GM21360 (cell line): ENCODE results near the gene GPR17.

ENCODE experiments used
- ATAC-seq: cut with Tn5 transposase; IDR thresholded peaks from one replicate; pipeline ENCODE4 v1.9.1; 2021; ENCODE audit warnings: mild to moderate bottlenecking, moderate library complexity; ENCODE audit not compliant: unreplicated experiment

The GPR17 gene

DNA sequence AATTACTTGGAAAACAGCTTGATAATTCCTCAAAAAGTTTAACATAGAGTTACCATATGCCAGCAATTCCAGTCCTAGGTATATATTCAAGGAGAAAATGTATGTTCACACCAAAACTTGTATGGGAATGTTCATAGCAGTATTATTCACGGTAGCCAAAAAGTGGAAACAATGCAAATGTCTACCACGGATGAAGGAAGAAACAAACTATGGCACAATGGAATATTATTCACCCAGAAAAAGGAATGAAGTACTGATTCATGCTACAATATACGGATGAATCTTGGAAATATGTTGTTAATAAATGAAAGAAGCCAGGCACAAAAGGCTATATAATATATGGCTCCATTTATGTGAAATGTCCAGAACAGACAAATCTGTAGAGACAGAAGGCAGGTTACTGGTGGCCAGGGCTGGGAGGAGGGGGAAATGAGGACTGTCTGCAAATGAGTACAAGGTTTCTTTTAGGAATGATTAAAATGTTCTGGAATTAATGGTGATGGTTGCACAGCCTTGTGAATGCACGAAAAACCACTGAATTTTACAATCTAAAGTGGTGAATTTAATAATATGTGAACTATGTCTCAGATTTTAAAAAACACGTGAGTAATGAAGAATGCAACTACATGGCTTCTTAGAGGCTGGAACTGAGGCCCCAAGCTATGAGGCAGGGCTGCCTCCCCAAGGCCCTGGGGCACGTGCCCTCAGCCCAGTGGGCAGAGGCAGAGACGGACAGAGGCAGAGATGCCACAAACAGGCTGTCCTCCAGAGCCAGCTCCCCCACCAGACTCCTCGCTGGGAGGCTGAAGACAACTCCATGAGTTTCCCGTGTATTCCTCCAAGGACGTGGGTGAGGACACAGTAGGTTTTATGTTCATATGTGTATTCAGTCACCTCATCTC is 24.4 kb downstream of the GPR17 start:
- ATAC-seq, result no peak

DNA sequence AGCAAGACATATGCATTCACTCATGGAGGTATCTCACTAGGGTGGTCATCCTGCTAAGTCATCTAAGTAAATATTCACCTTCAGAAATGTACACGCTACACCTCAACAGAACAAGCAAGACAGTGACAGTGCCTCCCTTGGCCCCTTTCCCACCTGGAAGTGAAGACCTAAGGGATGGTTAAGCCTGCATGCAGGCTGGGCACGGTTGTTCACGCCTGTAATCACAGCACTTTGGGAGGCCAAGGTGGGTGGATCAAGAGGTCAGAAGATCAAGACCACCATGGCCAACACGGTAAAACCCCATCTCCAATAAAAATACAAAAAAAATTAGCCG is 25.0 kb downstream of the GPR17 start:
- no peak for ATAC-seq

DNA sequence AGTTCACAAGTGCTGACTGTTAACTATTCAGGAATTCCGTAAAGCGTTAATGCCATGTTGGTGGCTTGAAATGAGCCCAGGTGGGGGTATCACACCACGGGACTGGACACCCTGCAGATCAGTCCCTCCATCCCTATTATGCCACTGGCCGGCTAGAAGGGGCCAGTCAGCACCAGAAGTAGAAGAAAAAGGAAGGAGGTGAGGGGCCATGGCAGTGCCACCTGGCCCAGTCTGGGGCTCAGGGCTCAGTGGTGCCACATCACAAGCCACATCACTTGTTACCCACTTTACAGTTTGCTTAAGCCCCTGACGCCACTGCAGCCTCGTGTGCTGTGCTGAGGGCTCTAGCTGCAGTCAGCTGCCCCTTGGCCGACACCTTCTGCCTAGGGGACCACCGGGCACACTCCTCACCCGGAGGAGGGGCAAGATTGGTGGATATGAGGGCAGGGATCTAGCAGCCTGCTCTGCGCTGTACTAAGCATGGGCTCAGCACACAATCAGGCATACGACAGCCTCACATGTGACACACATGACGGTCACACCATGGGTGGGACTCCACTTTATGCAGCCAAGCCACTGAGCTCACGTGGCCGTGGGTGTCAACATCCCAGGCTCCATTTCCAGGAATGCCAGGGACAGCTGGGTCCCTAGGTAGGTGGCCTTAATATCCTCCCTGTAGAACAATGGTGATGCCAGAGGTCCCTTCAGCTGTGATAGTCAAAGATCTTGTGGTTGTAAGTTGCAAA is 25.8 kb downstream of the GPR17 start:
- no peak for ATAC-seq

DNA sequence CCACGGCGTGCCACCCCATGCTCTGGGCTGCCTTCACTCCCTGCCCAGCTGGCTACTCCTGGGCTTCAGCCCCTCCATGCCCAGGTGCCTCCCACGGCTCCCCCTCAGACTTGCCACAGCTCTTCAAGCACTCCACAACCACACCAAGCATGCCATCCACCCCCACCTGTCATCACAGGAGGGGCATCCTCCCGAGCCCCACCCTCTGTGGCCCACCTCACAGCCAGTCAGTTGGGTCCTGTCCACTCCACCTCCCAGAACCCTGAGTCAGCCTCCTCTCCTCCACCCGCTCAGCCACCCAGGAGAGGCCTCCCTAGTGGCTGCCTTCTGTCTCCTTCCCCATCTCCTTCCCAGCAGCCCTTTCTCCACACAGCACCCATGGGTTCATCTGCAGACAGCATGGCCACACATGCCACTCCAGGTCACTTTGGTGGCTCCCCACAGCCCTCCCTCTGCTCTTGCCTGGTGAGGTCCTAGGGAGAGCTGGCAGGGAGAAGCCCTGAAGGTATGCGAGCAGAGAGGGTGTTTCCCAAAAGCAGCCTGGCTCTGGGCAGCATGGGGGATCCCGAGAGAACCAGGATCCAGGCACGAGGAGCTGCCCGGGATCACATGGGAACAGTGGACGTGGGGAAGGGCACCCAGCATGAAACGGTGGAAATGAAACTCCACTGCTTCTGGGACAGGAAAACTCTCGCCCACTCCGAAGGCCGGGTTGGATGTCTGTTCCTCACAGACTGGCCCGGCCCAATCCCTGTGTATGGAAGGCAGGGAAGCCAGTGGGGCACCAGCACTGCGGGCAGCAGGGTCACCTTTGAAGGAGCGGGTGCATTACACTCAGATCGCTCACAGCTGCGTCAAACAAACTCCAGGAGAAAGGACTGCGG is 26.6 kb downstream of the GPR17 start:
- ATAC-seq, result no peak

DNA sequence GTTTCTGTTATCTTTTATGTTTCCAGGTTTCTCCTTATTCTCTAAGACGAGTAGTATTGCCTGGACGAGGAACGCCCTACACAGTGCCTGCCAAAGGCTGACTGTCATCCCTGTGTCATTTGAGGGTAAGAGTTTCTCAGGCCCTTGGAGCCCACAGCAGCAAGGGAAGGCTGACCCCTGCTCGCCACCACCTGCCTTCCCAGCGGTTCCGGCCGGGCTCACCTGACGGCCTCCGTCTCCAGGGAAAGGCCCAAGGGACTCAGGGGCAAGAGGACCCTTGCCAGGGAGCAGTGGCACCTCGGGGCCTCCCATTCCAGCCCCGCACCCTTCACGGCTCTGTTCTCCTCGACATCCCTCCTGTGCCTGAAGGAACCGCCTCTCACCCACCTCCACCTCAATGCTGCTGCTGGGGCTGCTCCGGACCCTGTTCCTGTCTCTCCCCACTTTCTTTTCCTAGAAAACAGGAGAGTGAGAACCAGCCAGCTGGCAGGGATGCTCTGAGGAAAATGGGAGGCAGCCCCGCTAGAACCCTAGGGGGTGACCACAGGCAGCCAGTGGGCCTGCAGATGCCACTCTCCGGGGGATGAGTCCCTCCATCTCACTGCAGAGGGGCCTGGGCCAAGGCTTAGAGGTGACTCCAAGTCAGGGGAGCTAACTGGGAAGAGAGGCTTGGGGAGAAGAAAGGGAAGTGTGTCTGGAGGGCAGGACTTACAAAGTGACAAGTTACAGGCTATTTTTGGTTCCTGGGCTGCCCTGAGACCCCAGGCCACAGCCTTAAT is 27.5 kb downstream of the GPR17 start:
- ATAC-seq, result no peak

DNA sequence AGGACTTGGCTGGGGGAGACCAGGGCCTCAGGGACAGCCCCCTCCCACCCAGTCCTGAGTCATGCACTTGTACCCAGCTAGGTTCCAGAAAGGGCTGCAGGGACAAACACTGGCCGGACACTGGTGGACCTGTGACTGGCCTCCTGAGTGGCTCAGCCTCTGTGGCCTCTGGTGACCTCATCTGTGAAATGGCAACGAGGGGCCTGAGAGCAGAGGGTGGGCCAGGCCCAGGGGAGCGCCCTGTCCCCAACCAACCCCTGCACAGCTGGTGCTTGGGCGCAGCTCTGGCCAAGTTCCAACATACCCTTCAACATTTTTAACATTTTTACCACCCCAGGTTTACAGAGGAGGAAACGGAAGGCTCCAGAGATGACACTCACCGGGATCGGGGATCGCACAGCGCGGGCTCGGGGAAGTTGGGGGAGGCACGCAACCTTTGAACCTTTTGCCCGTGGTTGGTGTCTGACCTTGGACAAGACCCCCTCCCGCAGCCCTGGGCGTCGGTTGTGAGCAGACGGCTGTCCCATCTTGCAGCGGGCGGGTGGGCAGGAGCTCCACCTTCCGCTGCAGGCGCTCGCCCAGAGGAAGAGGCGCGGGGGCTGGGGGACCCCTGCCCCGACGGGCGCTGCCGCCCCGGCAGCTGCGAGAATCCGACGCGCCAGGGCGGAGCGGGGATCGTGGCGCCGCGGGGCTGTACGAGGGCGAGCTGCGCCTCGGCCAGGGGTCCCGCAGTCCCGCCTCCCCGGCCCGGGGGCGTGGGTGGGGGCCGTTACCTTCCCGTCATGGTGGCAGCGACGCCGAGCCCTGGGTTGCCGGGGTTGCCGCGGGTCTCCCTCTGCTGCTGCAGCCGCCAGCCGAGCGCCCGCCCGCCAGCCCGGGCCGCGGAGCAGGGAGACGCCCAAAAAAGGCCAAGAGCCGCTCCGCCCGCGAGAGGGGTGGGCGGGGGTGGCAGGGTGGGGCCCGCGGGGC is 28.6 kb downstream of the GPR17 start:
- no peak for ATAC-seq

DNA sequence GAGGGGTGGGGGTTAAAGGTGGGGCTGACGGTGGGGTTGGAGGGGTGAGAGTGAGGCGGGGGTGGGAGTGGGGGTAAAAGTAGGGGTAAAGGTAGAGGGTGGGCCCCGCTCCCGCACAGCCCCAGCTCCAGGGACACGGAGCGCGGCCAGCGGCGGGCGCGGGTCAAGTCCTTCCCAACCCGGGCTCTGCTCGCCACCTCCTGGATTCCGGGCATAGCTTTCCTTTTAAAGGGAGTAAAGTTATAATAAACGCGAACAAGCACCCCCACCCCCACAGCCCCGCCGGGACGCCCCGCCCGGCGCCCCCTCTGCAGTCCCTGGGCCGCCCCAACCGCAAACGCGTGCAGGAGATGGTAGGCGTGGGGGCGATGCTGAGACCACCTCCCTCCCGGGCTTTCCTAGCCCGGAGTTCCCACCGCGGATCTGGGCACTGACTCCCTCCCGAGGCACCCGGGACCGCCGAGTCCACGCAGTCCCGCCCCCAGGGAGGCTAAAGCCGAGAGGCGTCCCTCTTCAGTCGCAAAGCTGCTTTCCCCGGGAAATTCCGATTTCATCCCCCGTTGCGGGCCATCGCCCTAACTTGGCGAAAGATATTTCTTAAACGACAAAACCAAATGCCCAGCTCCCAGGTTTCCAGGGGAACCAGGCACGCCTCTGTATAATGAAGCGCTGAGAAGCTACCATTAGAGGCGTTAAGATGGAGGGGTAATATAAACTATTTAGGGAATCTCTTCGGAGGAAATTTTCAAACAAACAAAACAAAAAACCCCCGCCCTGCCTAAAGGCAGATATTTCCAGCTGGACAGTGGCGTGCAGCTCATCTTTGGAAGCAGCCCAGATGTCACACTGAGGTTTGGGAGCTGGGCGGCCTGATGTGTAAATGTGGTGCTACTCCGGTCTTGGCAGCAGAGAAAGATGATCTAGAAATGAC is 29.6 kb downstream of the GPR17 start, which contains the start of gene LIMS2:
LIMS2 (minus strand) TSS at position 200 of the 931 bp plus-strand sequence. CDS start 506 bp downstream, outside the sequence.
- no peak for ATAC-seq

DNA sequence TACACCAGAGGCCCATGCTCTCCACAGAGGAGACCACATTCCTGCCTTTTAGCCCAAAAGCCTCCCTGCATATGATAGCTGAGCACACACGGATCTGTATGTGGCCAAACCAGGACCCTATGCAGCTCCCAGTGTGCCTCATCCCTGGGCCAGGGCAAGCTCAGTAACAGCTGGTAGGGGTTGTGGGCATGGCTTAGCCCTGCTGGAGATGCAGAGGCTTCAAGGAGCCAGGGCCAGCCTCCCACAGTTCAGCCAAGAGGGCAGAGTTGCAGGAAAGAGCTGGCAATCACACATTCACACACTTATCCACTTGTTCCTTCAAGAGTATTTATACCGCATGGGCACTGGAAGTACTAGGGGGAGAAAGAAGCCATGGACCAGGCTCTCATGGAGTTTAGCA is 31.0 kb downstream of the GPR17 start:
- no peak for ATAC-seq

DNA sequence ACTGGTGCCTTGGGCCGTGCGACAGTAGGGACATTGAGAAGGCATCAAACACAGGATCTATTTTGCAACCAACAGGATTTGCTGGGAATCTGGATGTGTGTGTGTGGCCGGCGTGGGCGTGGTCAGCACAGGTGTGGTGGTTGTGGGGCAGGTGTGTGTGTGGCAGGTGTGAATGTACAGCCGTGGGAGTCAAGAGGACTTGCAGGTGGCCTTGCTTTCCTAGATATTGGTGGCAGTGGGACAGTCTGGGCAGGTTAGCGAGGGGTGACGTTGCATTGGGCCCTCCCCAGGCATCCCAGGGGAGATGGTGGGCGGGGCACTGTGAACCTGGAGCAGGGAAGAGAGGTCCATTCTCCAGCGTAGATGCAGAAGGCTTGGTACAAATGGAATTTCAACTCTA is 32.6 kb downstream of the GPR17 start:
- ATAC-seq, result no peak

DNA sequence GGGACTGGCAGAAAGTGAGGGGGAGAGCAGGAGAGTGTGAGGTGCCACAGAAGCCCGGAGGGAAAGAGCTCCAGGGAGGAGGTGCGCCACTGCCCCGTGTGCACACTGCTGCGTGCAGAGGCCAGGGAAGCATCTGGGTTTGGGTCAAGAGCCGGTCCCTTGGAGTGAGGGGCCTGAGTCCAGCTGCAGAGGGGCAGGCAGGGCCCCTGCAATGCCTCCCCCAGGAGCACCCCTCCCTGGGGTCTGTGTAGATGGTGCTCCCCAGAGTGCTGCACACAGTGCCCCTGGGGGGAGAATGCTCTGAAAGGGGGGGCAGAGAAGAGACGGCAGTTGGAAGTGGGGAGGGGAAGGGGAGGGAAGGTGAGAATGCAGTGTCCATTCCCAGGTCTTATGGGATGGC is 33.0 kb downstream of the GPR17 start:
- ATAC-seq, result no peak

DNA sequence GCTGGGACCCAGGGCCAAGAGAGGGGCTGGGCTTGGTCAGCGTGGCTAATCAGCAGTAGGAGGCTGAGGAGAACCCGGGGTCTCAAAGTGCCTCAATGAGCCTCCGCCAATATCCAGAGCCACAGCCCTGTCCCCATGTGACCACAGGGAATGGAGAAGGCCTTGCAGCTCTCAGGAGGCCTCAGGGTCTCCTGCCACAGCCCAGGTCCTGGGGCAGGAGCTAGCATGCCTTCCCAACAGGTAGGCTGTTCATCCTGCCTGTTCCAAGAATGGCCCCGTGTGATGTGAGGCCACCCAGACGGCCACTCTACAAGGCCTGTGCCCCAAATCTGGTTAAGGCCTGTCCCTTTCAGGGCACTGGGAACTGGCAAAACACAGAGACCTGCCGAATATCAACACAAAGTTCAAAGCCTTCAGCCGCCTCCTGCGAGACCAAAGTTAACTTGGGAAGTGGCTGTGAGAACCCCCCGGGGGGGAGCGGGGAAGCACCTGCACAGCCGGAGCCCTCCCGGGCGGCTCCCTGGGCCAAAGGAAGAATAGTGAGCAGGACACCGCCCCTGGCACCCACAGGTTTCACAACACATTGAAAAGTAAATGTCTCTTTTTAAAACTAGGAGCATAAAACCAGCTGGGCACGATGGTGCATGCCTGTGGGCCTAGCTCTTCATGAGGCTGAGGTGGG is 33.9 kb downstream of the GPR17 start:
- ATAC-seq, result no peak

DNA sequence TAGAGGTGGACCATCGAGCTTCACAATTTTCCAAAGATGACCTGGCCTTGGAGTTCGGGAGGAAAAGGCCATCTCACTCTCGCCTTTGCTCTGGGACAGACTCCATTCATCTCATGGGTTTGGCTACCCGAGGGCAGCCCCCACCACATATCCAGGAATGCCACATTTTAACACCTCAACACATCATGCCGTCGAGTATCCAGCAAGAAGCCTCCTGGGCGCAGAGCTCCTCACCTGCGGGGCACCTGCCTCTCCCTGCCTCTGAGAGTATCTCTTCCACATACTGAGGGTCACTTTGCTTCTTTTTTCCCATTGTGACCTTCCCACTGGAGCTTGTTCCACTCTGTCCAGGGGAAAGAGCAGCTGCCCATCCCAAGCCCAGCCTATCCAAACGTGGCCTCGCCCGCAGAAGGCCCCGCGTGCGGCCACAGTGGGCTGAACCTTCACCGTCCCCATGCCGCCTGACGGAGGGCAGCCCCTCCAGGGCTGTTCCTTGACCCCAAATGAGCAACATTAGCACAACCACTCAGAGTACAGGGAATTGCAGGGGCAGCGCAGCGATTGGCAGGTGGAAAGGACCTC is 34.8 kb downstream of the GPR17 start:
- ATAC-seq, result no peak

DNA sequence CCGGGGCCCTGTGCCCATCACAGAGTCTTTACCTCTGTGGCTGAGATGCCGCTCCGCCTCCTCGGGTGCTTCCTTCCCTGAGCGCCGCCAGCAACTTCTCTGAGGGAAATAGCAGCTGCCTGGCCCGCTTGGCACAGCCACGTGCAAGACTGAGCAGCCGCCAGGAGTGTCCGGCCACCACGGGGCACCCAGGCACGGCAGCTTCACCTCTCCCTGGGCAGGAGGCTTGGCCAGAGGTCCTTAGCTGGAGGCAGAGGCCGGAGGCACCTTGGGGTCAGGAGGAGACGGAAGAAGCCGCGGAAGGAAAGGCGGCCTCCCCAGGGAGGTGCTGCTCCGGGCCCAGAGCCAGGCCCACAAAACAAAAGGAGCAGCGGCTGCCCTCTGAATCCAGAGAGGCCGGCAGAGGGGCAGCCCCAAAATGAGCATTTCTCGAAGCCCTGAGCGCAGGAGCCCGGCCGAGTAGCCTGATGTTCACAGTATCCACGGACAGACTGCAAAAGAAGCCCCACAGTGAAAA is 35.4 kb downstream of the GPR17 start:
- ATAC-seq, result no peak

DNA sequence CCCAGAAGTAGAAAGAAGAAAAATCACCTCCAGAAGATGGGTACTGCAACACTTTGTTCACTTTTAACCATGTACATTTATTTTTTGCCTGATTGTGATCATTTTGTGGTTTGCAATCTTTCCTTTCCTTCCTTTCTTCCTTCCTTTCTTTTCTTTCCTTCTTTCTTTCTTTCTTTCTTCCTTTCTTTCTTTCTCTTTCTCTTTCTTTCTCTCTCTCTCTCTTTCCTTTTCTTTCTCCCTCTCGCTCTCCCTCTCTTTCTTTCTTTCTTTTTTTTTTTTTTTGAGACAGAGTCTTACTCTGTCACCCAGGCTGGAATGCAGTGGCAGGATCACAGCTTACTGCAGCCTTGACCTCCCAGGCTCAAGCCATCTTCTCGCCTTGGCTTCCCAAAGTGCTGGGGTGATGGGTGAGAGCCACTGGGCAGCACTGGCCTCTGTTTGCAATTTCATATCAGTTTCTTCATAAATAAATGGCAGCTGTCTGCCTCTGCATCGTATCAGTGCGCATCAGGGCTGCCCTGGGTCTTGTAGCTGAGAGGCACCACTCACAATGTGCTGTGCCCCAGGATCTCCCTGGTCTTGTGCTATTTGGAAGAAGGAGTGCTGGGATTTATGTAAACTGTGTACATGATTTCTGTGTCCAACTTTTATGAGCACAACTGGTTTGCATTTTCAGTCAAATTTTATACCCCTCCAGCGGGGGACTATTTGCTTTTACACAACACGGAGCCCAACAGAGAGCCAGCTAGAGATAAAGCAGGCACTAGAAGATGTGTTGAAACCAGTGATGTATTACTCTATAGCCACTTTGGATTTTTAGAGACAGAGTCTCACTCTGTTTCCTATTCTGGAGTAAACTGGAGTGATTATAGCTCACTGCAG is 36.3 kb downstream of the GPR17 start:
- no peak for ATAC-seq

DNA sequence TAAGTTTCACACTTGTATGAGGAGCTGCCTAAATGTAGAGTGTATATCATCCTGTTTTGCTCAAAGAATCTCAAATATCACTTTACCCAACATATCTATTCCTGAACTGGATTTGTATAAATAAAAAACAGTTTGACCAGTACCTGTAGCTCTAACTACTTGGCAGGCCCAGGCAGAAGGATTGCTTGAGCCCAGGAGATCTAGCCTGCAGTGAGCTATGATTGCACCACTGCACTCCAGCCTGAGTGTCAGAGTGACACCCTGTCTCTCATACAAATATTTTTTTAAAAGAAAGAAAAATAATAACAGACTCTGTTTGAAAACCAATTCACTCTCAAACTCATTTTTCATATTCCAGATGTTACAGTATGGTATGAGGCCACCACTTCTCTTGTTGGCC is 37.1 kb downstream of the GPR17 start:
- no peak for ATAC-seq

DNA sequence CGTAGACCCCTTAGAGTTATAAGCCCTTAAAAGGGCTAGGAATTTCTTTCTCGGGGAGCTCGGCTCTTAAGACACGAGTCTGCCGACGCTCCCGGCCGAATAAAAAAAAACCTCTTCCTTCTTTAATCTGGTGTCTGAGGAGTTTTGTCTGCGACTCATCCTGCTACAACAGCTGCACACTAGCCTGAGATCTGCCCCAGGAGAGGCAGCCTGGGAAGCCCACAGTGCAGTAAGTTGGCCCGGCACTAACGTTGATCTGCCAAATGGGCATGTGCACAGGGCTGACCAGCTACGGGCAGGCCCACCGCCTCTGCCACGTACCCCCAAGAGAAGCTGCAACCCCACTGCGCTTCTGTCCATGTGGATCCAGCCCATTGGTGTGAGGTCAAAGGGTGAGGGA is 37.8 kb downstream of the GPR17 start:
- ATAC-seq, result no peak
